NCI-H1105 (cell line): ENCODE results near the gene IL36RN.

Source experiments
- DNase-seq: peaks from one replicate; lab custom pipeline; 2025; lab: John Stamatoyannopoulos, UW

The IL36RN gene

DNA sequence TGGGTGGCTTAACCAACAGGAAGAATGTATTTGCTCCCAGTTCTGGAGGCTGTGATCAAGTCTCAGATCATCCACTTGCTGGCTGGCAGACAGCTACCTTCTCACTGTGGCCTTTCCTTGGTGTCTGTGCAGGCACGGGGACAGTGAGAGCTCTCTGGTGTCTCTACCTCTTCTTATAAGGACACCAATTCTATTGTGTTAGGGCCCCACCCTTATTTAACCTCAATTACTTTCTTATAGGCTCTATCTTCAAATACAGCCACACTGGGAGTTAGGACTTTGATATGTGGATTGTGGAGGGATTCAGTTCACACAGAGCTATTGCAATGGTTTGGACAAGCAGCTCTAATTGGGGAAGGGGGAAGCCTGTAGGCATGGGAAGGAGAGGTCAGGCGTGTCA, 43.1 kb downstream of the IL36RN start:
- no peak for DNase-seq

- no peak for DNase-seq
These were observed 44.3 kb downstream of the IL36RN start for GRCh38 chr2:113103277-113103676.

DNA sequence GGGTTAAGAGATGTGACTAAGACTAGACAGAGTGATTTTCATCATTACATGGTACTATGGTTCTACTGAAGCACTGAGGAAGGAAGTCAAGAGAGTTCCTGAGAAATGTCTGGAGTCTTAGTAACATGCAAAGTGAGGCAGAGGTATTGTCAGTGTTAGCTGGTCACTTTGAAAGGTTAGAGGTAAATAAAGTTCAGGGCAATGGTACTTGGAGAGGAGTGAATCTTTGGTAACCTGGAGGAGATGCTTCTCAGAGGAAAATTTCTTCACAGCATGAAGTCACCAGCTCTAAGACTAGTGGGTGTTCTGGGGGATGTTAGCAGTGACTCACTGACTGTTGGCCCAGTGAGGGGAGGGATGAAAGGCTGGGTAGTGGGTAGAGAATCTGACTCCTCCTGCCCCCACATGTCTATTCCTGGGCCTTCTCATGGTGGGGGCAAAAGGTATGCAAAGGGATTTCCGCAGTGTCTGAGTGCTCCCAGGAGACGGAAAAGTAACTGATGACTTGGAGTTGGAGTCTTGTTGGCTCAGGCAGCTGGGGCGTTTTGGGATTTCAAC, 45.1 kb downstream of the IL36RN start:
- no peak for DNase-seq

- no peak for DNase-seq
These were observed 46.2 kb downstream of the IL36RN start for GRCh38 chr2:113105047-113105785.

- DNase-seq, result no peak
These were observed 52.1 kb downstream of the IL36RN start for GRCh38 chr2:113111121-113111520.

DNA sequence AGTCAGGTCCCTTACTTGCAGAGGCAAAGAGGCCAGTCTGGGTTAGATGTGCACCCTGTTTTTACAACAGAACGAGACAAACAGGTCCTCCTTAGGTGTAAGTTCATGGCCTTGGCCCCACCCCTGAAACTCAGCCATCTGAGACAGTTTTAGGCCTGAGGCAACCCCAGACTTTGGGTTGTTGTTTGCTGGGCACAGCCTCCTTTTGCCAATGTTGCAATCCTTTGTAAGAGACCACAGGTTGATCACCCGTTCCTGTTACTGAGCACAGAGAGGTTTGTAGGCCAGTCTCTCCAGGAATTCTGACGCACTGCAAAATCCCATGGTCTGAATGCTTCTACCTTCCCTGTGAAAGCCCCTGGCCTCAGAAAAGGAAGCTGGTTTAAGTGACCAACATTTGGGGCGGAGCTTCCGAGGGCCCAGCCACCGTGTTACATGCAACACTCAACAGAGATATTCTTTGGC, 52.9 kb downstream of the IL36RN start:
- DNase-seq, result no peak

GRCh38 chr2:113112441-113112840, 53.4 kb downstream of the IL36RN start:
- DNase-seq, result no peak

GRCh38 chr2:113112871-113113270, 53.9 kb downstream of the IL36RN start:
- no peak for DNase-seq

GRCh38 chr2:113113807-113114206, 54.8 kb downstream of the IL36RN start:
- DNase-seq, result no peak
